Kidney (tissue), 14 donors: ENCODE data around the gene RNF169. TPM values are rescaled to one million over a fixed set of nuclear protein-coding genes. Genes with fewer than 3 reads are reported as not detected.

Experiments used
- DNase-seq, 5 donors: peaks; one replicate each; pipeline ENCODE4 v3.0.0-alpha.2; 2013 to 2020
- FAIRE-seq: peaks from 2 replicates; lab custom pipeline; 2012; peaks lifted over from hg19 to GRCh38; lab: Jason Lieb, UNC
- H3K27ac ChIP-seq, 2 donors: one replicate each; pipeline ENCODE4 v1.7.0; 2013; ENCODE audit warnings: low read depth in 2 of 2, low read length in 2 of 2, inconsistent platforms in 1 of 2
- H3K27me3 ChIP-seq: one replicate; pipeline ENCODE4 v1.7.1; 2013; ENCODE audit warnings: low read length, inconsistent platforms; ENCODE audit not compliant: control insufficient read depth, insufficient read depth
- H3K36me3 ChIP-seq, 3 donors: one replicate each; pipeline versions ENCODE4 v1.7.0 to v1.7.1; 2013; ENCODE audit warnings: low read length in 3 of 3, control low read depth in 1 of 3, inconsistent platforms in 1 of 3; ENCODE audit not compliant: insufficient read depth in 3 of 3, control insufficient read depth in 2 of 3
- H3K4me1 ChIP-seq, 3 donors: one replicate each; pipeline versions ENCODE4 v1.7.0 to v1.7.1; 2013; ENCODE audit warnings: low read length in 3 of 3, inconsistent platforms in 1 of 3, low read depth in 1 of 3; ENCODE audit not compliant: control insufficient read depth in 2 of 3, insufficient read depth in 2 of 3
- H3K4me3 ChIP-seq, 3 donors: one replicate each; pipeline versions ENCODE4 v1.7.0 to v1.8.1; 2013; ENCODE audit warnings: low read length in 3 of 3, control low read depth in 1 of 3, inconsistent platforms in 1 of 3
- H3K9ac ChIP-seq, 3 donors: one replicate each; pipeline versions ENCODE4 v1.7.0 to v1.7.1; 2013; ENCODE audit warnings: low read length in 3 of 3, control low read depth in 1 of 3, inconsistent platforms in 1 of 3
- H3K9me3 ChIP-seq, 3 donors: one replicate each; pipeline versions ENCODE4 v1.7.0 to v1.7.1; 2013; ENCODE audit warnings: low read length in 3 of 3, control low read depth in 1 of 3, inconsistent platforms in 1 of 3; ENCODE audit not compliant: control insufficient read depth in 2 of 3, insufficient read depth in 1 of 3
- intact Hi-C: fragments of 100-400 bp; cut with DNase I; formaldehyde crosslinking; loops from one replicate; pipeline ENCODE4 v1.11.1; 2022
- polyA plus RNA-seq: library from polyadenylated mRNA; stranded (reverse); fragments of 350-450 nt; fragmentation: Illumina TruSeq; extraction: RNeasy Lipid Tissue Mini Kit (QIAGEN cat#74804); gene quantifications from one replicate; pipeline ENCODE4 v1.2.3, GENCODE V29; 2014; ENCODE audit warnings: low read depth, low replicate concordance; ENCODE audit not compliant: insufficient read depth
- total RNA-seq: library from RNA; stranded (reverse); fragmentation: NEBNext Ultra II Directional; extraction: Animal tissue kit (Norgen Biotek cat#: 25700); gene quantifications from one replicate; pipeline ENCODE4 v1.2.1, GENCODE V29; 2021
- TF ChIP-seq, protein P1 (sequence below): IDR thresholded peaks from 3 replicates; pipeline ENCODE4 v1.5.1; 2012; ENCODE audit warnings: mild to moderate bottlenecking, moderate library complexity, borderline replicate concordance; ENCODE audit not compliant: insufficient read depth; ENCODE audit errors: extremely low read depth
- donor health status: control.
- donor health status: control.
- donor health status: control.
- donor health status: control.
- donor health status: control.
- donor health status: DM: yes; HTN: yes; CAD: no.
- donor health status: Normal renal cell carcinoma (clear cell type).

The RNF169 gene
- total and polyA plus RNA-seq, 2 donors from 2014 or later = 3.1 to 19.6 TPM

DNA sequence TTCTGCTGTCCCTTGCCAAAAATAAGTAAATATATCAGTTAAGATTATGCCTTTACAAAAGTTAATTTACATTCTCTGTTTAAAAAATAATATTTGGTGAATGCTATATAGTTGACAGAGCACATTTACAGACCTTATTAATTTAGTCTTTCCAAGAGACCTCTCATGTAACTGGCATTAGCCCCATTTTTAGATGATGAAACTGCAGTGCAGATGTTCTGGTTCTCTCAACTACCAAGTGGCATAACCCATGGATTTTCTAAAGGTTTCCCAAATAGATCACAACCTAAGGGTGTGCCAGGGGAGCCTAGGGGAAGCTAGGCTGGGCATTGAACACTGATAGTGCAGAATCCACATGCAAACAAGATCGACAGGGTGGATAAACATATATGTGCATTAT, 88.5 kb downstream of the RNF169 start:
- intact Hi-C loops = no loop called here
- FAIRE-seq = no peak
- Histone ChIP-seq H3K9ac (no peak overlapping the region), H3K27me3 (no peaks in the 10 kb centered on the region), H3K4me3 (no peak overlapping the region), H3K36me3 (peaks cover 4 to 29% (median 20%) of the 10 kb centered on the region in 3 donors), H3K9me3 (no peaks in the 10 kb centered on the region), H3K4me1 (no peaks in the 10 kb centered on the region), H3K27ac (no peak overlapping the region)
- DNase-seq = no peak
- TF ChIP-seq, protein P1, sequence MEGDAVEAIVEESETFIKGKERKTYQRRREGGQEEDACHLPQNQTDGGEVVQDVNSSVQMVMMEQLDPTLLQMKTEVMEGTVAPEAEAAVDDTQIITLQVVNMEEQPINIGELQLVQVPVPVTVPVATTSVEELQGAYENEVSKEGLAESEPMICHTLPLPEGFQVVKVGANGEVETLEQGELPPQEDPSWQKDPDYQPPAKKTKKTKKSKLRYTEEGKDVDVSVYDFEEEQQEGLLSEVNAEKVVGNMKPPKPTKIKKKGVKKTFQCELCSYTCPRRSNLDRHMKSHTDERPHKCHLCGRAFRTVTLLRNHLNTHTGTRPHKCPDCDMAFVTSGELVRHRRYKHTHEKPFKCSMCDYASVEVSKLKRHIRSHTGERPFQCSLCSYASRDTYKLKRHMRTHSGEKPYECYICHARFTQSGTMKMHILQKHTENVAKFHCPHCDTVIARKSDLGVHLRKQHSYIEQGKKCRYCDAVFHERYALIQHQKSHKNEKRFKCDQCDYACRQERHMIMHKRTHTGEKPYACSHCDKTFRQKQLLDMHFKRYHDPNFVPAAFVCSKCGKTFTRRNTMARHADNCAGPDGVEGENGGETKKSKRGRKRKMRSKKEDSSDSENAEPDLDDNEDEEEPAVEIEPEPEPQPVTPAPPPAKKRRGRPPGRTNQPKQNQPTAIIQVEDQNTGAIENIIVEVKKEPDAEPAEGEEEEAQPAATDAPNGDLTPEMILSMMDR = no peak

DNA sequence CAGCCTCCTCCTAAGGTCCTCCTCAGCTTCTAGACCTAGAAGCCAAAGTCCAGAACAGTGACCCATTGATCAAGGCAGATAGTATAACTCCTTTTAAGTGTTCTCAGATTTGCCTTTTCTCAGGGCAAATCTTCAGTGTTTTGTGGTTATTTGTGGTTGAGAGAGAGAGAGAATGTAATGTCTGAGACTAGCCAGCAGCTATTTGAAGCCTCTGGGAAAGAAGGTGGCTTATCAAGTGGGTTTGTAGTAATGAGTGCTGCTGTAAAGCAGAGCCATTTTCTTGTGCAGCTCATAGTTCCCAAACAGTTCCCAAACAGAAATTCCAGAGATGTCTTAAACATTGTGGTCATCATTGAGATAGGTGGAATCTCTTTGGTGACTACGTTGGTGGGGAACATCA, 89.5 kb downstream of the RNF169 start:
- FAIRE-seq (no peak), DNase-seq (no peak)
- H3K27ac ChIP-seq = no peak overlapping the region
- H3K9me3 ChIP-seq = no peaks in the 10 kb centered on the region
- H3K36me3 ChIP-seq = peaks cover 4 to 36% (median 26%) of the 10 kb centered on the region in 3 donors
- H3K4me3 ChIP-seq = no peak overlapping the region
- no peaks in the 10 kb centered on the region for H3K27me3 ChIP-seq
- no peak overlapping the region for H3K9ac ChIP-seq
- TF ChIP-seq, protein P1 = no peak
- H3K4me1 ChIP-seq = no peaks in the 10 kb centered on the region
- intact Hi-C loops = no loop called here

DNA sequence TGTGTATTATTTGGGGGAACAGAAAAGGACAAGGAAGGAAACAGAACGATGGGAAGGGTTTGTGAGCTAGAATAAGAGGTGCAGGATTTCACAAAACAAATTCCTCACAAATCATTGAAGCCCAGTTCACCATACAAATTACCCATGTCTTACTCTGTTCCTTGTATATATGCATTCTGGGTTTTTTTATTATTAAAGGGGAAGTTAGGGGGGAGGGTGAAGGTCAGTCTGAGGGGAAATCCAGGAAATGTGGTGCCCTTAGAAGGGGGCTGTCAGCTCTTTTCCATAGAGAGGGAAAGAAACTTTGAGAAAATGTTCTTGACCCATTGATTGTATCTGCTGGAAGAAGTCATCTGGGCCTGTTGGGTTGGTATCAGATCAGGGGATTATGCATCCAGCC, 90.8 kb downstream of the RNF169 start:
- Histone ChIP-seq H3K27ac (no peak overlapping the region), H3K36me3 (peaks cover 4 to 48% (median 36%) of the 10 kb centered on the region in 3 donors), H3K27me3 (no peaks in the 10 kb centered on the region), H3K4me3 (no peak overlapping the region), H3K9ac (no peak overlapping the region), H3K9me3 (no peaks in the 10 kb centered on the region), H3K4me1 (no peaks in the 10 kb centered on the region)
- FAIRE-seq (no peak), DNase-seq (no peak)
- TF ChIP-seq, protein P1 = no peak
- intact Hi-C loops = no loop called here

DNA sequence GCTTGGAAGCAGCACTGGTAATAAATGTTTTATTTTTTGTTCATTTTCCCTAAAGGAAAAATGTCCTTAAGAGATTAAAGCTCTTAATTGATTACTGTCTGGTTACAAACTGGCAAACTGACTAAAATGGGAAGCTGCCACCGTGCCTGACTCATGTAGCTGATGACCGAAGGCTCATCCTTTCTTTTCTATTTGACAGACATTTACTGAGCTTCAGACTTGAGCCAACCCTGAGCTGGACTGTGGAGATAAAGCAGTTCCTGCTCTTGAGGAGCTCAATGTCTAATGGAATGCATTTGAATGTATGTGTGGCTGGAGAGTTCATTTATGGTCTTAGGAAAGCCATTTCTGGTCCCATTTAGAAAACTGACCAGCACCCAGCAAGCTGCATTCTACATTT, 91.3 kb downstream of the RNF169 start:
- FAIRE-seq (no peak), DNase-seq (no peak)
- Histone ChIP-seq H3K4me3 (no peak overlapping the region), H3K9ac (no peak overlapping the region), H3K27ac (no peak overlapping the region), H3K36me3 (peaks cover 4 to 52% (median 39%) of the 10 kb centered on the region in 3 donors), H3K9me3 (no peaks in the 10 kb centered on the region), H3K4me1 (no peaks in the 10 kb centered on the region), H3K27me3 (no peaks in the 10 kb centered on the region)
- TF ChIP-seq, protein P1 = no peak
- intact Hi-C loops = no loop called here
